AG09319 (cell line): ENCODE measurements around the gene SPRED2.

Experiments
- DNase-seq: peaks from one replicate; pipeline ENCODE4 v3.0.0-alpha.2; 2010; ENCODE audit warnings: low read depth; ENCODE audit errors: extremely low read depth
- CTCF ChIP-seq: IDR thresholded peaks from 2 replicates; pipeline ENCODE4 v1.5.1; 2011; ENCODE audit warnings: low read depth, mild to moderate bottlenecking, inconsistent platforms, low read length, moderate library complexity

Gene SPRED2

GRCh38 chr2:65351234-65351947, 81.0 kb downstream of the SPRED2 start:
- no peak for DNase-seq

GRCh38 chr2:65350651-65351056, 81.7 kb downstream of the SPRED2 start:
- TF ChIP-seq CTCF: peak; percentile 18
- DNase-seq: no peak

More at GRCh38 chr2:65351234-65351947, 81.0 kb downstream of the SPRED2 start:
- no peak for TF ChIP-seq CTCF

GRCh38 chr2:65349863-65350262, 82.5 kb downstream of the SPRED2 start:
- no peak for TF ChIP-seq CTCF
- DNase-seq: no peak

- no peak for DNase-seq
- TF ChIP-seq CTCF: no peak
These were observed 84.5 kb downstream of the SPRED2 start for GRCh38 chr2:65347913-65348312.

- no peak for TF ChIP-seq CTCF
- no peak for DNase-seq
These were observed 86.8 kb downstream of the SPRED2 start for GRCh38 chr2:65345631-65346030.

GRCh38 chr2:65344689-65345088, 87.7 kb downstream of the SPRED2 start:
- TF ChIP-seq CTCF: no peak
- no peak for DNase-seq

GRCh38 chr2:65344182-65344581, 88.2 kb downstream of the SPRED2 start:
- no peak for TF ChIP-seq CTCF
- no peak for DNase-seq
